ENCODE results near the gene FILIP1L. TPM values are rescaled to one million over a fixed set of nuclear protein-coding genes. Genes with fewer than 3 reads are reported as not detected.

FILIP1L gene
- total and polyA plus RNA-seq, 11 donors, result 18.2 to 120 (median 77.3) TPM

DNA sequence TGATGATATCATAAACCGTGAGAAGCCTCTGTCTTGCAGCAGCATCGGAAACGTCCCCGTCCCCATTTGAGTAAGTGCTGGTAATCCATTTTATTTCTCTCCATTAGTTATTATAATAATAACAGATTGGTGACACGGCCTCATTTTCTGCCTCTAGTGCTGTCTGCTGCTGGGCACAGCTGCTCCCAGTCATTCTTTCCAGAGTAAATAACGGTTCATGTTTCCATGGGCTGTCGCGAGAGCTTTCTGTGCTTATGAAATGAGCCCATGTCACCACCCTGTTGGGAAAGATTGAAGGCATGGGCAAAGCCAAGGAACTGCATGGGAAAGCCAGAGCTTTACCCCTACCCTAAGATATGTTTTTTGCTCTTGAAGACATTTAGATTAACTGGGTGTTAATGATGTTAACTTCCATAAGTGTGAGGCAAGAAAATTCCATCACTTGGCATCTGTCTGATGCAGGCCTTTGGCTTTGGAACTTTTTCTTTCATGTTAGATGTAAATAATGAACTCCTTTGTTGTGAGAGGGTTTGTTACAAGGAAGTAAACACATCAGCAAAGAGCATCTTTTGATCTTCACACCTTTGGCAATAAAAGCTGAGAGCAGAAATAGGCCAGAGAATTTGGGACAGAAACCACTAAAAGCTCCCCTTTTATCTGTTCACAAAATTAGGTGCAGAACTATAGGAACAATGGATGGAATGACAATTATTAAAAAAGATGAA, 141.8 kb downstream of the FILIP1L start:
- ATAC-seq, result peak in 3 of 4 donors; percentile 22 to 41 (median 34)
- DNase-seq, result no peak
- Histone ChIP-seq H3K4me3 (no peak overlapping the region), H3K36me3 (no peaks in the 10 kb centered on the region), H3K4me1 (peaks cover 0 to 19% (median 2%) of the 10 kb centered on the region in 12 donors), H3K9me3 (no peaks in the 10 kb centered on the region), H3K27me3 (no peaks in the 10 kb centered on the region), H3K27ac (no peak overlapping the region)
- no peak for TF ChIP-seq POLR2A (IDR thresholded peaks at IDR 0.05)
- TF ChIP-seq, protein P1, sequence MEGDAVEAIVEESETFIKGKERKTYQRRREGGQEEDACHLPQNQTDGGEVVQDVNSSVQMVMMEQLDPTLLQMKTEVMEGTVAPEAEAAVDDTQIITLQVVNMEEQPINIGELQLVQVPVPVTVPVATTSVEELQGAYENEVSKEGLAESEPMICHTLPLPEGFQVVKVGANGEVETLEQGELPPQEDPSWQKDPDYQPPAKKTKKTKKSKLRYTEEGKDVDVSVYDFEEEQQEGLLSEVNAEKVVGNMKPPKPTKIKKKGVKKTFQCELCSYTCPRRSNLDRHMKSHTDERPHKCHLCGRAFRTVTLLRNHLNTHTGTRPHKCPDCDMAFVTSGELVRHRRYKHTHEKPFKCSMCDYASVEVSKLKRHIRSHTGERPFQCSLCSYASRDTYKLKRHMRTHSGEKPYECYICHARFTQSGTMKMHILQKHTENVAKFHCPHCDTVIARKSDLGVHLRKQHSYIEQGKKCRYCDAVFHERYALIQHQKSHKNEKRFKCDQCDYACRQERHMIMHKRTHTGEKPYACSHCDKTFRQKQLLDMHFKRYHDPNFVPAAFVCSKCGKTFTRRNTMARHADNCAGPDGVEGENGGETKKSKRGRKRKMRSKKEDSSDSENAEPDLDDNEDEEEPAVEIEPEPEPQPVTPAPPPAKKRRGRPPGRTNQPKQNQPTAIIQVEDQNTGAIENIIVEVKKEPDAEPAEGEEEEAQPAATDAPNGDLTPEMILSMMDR (IDR thresholded peaks at IDR 0.05), result no peak
- 80 to 89% (median 88%) methylated on average over 8 of the region's 8 CpGs for WGBS, 4 donors
- intact Hi-C loops (cut with DNase I), result no loop called here

DNA sequence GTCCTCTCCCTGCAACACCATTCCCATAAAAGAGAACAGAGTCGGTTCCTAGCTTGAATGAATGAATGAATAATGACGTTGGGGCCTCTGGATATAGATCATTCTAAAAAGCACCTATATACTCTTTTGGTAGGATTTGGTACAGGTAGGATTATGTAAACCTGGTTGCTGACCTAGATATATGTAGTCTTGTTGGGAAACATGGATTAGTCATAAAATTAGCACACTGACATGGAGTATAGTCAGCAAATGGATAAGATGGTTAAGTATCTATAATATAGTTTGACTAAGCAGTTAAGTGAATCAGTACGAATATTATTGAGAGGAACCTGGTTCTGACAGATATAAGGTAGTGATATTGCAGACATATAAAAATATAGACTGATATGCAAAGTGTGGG, 142.5 kb downstream of the FILIP1L start:
- TF ChIP-seq, protein P1 (IDR thresholded peaks at IDR 0.05), result no peak
- TF ChIP-seq POLR2A (IDR thresholded peaks at IDR 0.05), result no peak
- Histone ChIP-seq H3K27me3 (no peaks in the 10 kb centered on the region), H3K36me3 (no peaks in the 10 kb centered on the region), H3K27ac (no peak overlapping the region), H3K4me1 (peaks cover 0 to 27% (median 9%) of the 10 kb centered on the region in 12 donors), H3K4me3 (no peak overlapping the region), H3K9me3 (no peaks in the 10 kb centered on the region)
- DNase-seq (no peak), ATAC-seq (no peak)
- 93 to 99% (median 96%) methylated on average over 3 of the region's 3 CpGs for WGBS, 4 donors
- intact Hi-C loops (cut with DNase I), result no loop called here

DNA sequence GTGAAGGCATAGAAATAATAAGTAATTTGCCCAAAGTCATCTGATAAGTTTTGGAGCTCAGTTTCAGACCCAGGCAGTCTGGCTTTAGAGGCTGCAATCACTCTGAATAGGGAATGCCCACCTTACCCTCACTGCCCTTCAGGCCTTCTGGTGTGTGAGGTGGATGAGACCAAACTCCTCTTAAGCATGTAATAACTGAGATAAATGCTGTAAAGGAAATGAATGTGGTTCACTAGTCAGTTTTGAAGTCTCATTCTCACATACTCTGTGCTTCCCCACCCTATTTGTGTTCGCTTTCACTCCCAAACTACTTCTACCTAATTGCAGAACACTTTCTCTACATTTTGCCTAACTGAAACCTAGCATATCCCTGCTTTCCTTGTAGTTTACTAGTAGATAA, 144.1 kb downstream of the FILIP1L start:
- peaks cover 0 to 42% (median 16%) of the 10 kb centered on the region in 12 donors for H3K4me1 ChIP-seq
- no peaks in the 10 kb centered on the region for H3K9me3 ChIP-seq
- ATAC-seq, result no peak
- H3K27ac ChIP-seq, result no peak overlapping the region
- intact Hi-C loops (cut with DNase I), result no loop called here
- no peaks in the 10 kb centered on the region for H3K27me3 ChIP-seq
- WGBS, 4 donors, result 96 to 100% (median 100%) methylated on average over 1 of the region's 1 CpG
- no peaks in the 10 kb centered on the region for H3K36me3 ChIP-seq
- H3K4me3 ChIP-seq, result no peak overlapping the region
- TF ChIP-seq POLR2A (IDR thresholded peaks at IDR 0.05), result no peak
- TF ChIP-seq, protein P1 (IDR thresholded peaks at IDR 0.05), result no peak
- DNase-seq, result no peak

DNA sequence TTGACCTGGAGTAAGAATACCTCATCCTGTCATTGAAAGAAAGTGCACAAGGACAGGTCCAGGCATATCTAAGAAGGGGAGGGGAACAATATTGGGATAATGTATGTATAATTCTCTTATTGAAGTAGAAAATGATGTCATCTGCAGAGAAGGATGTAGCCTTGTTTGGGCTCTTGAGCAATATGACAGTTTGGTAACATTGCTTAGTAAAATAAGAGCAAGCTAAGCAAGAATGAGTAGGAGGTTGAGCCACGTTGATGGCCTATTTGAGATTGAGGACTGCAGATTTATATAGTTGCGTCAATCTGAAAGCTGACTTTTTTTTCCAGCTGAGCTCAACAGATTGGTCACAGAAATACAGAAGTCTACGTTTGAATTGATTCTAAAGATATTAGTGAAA, 145.2 kb downstream of the FILIP1L start:
- Histone ChIP-seq H3K27me3 (no peaks in the 10 kb centered on the region), H3K9me3 (no peaks in the 10 kb centered on the region), H3K36me3 (no peaks in the 10 kb centered on the region), H3K4me3 (no peak overlapping the region), H3K4me1 (peaks cover 0 to 43% (median 18%) of the 10 kb centered on the region in 12 donors), H3K27ac (no peak overlapping the region)
- DNase-seq (no peak), ATAC-seq (no peak)
- 87 to 93% (median 90%) methylated on average over 3 of the region's 3 CpGs for WGBS, 4 donors
- intact Hi-C loops (cut with DNase I), result no loop called here
- TF ChIP-seq, protein P1 (IDR thresholded peaks at IDR 0.05), result no peak
- TF ChIP-seq POLR2A (IDR thresholded peaks at IDR 0.05), result no peak

Measured in heart left ventricle (tissue), 16 donors.